Mucosa of descending colon (tissue), 3 donors: Measurements from ENCODE around the gene GORAB. TPM values are rescaled to one million over a fixed set of nuclear protein-coding genes. Genes with fewer than 3 reads are reported as not detected.

ENCODE experiments used
- ATAC-seq: fragments of 200-7000 bp; cut with Tn5 transposase; one replicate; pipeline ENCODE4 v1.9.1; 2020; ENCODE audit warnings: mild to moderate bottlenecking, moderate library complexity
- DNase-seq, 3 donors: peaks; one replicate each; pipeline ENCODE4 v3.0.0-alpha.2; 2020
- H3K36me3 ChIP-seq: fragments of 200-600 bp; one replicate; pipeline ENCODE4 v1.8.0; 2021; ENCODE audit warnings: low read depth, mild to moderate bottlenecking
- H3K4me1 ChIP-seq: fragments of 200-600 bp; one replicate; pipeline ENCODE4 v1.8.0; 2021; ENCODE audit warnings: low read depth, mild to moderate bottlenecking
- H3K4me3 ChIP-seq: fragments of 200-600 bp; one replicate; pipeline ENCODE4 v1.8.0; 2021; ENCODE audit warnings: mild to moderate bottlenecking
- H3K9me3 ChIP-seq: fragments of 200-600 bp; one replicate; pipeline ENCODE4 v1.8.0; 2021; ENCODE audit warnings: mild to moderate bottlenecking
- CTCF ChIP-seq: fragments of 200-600 bp; IDR thresholded peaks from one replicate; pipeline ENCODE4 v1.8.0; 2022; ENCODE audit warnings: antibody characterized with exemption, mild to moderate bottlenecking
- intact Hi-C, 2 donors: fragments of 100-400 bp; cut with DNase I in 1 of 2; cut with micrococcal nuclease in 1 of 2; formaldehyde crosslinking; loops; one replicate each; pipeline versions ENCODE4 v1.11.0 to v1.11.1; 2022; cut with DNase I, micrococcal nuclease
- total RNA-seq, 3 donors: library from RNA; stranded (reverse); fragmentation: NEBNext Ultra II Directional in 2 of 3; extraction: Animal tissue kit (Norgen Biotek cat#: 25700) in 2 of 3; gene quantifications; one replicate each; pipeline versions ENCODE4 v1.2.1 to v1.2.4, GENCODE V29; 2021 to 2023
- donor health status: DM: no; HTN: no; CAD: no; lungs with moderate emphysema.
- donor health status: DM: no; HTN: no; CAD: no.
- donor health status: DM: no; HTN: yes; CAD: no.

Gene GORAB
- total RNA-seq, 3 donors from 2014 or later, result 18.0 to 26.9 (median 20.7) TPM

GRCh38 chr1:170580636-170581440 is 48.9 kb downstream of the GORAB start:
- no peaks in the 10 kb centered on the region for H3K9me3 ChIP-seq
- no peak overlapping the region for H3K4me3 ChIP-seq
- TF ChIP-seq CTCF, result no peak
- ATAC-seq (no peak), DNase-seq (no peak)
- H3K36me3 ChIP-seq, result no peaks in the 10 kb centered on the region
- peaks cover 2% of the 10 kb centered on the region for H3K4me1 ChIP-seq
- intact Hi-C loops, result no loop called here

- peaks cover 6% of the 10 kb centered on the region for H3K4me1 ChIP-seq
- no peak for DNase-seq
- no peak for ATAC-seq
- no peaks in the 10 kb centered on the region for H3K9me3 ChIP-seq
- intact Hi-C loops, result no loop called here
- no peaks in the 10 kb centered on the region for H3K36me3 ChIP-seq
- no peak overlapping the region for H3K4me3 ChIP-seq
- TF ChIP-seq CTCF, result no peak
Measured at GRCh38 chr1:170583186-170583585, 51.2 kb downstream of the GORAB start.

GRCh38 chr1:170586321-170587252 is 54.6 kb downstream of the GORAB start:
- DNase-seq, result peak in 1 of 3 donors; percentile 4
- H3K36me3 ChIP-seq, result no peaks in the 10 kb centered on the region
- no peak for TF ChIP-seq CTCF
- intact Hi-C loops, result no loop called here
- no peak overlapping the region for H3K4me3 ChIP-seq
- no peaks in the 10 kb centered on the region for H3K9me3 ChIP-seq
- H3K4me1 ChIP-seq, result peaks cover 6% of the 10 kb centered on the region
- ATAC-seq, result peak; percentile 31

GRCh38 chr1:170587253-170587593 is 55.3 kb downstream of the GORAB start:
- Histone ChIP-seq H3K36me3 (no peaks in the 10 kb centered on the region), H3K4me3 (no peak overlapping the region), H3K9me3 (no peaks in the 10 kb centered on the region), H3K4me1 (peaks cover 6% of the 10 kb centered on the region)
- intact Hi-C loops, result no loop called here
- TF ChIP-seq CTCF, result no peak
- DNase-seq (no peak), ATAC-seq (no peak)

GRCh38 chr1:170590921-170591705 is 59.1 kb downstream of the GORAB start:
- H3K4me1 ChIP-seq, result peaks cover 1% of the 10 kb centered on the region
- intact Hi-C loops, result no loop called here
- DNase-seq (no peak), ATAC-seq (no peak)
- H3K9me3 ChIP-seq, result peaks cover 2% of the 10 kb centered on the region
- no peak overlapping the region for H3K4me3 ChIP-seq
- no peak for TF ChIP-seq CTCF
- no peaks in the 10 kb centered on the region for H3K36me3 ChIP-seq
